Tibial nerve (tissue), 4 donors: ENCODE measurements around the gene FFAR4. TPM values are rescaled to one million over a fixed set of nuclear protein-coding genes. Genes with fewer than 3 reads are reported as not detected.
A peak's percentile ranks its signal among the peaks of the same experiment; 100 is the strongest.
"Not testable (repeated sequence)": the region's sequence is repeated elsewhere in the genome, so short reads cannot be mapped to it uniquely, and the experiment has no call there.

Experiments
- DNase-seq, 2 donors: peaks; one replicate each; pipeline ENCODE4 v3.0.0-alpha.2; 2019; ENCODE audit warnings: low spot score in 2 of 2
- H3K27ac ChIP-seq, 4 donors: fragments of 200-600 bp; sonication (generic) in 3 of 4; one replicate each; pipeline ENCODE4 v1.5.1; 2017 to 2019; ENCODE audit warnings: mild to moderate bottlenecking in 1 of 4
- H3K27me3 ChIP-seq, 2 donors: fragments of 200-600 bp; sonication (generic) in 1 of 2; one replicate each; pipeline versions ENCODE4 v1.5.1 to v1.6.0; 2017 to 2019
- H3K36me3 ChIP-seq, 3 donors: fragments of 200-600 bp; sonication (generic); one replicate each; pipeline ENCODE4 v1.5.1; 2018 to 2019
- H3K4me1 ChIP-seq, 4 donors: fragments of 200-600 bp; sonication (generic) in 3 of 4; one replicate each; pipeline ENCODE4 v1.5.1; 2017 to 2019
- H3K4me3 ChIP-seq, 4 donors: fragments of 200-600 bp; sonication (generic) in 3 of 4; one replicate each; pipeline ENCODE4 v1.5.1; 2017 to 2019; ENCODE audit warnings: mild to moderate bottlenecking in 1 of 4, moderate library complexity in 1 of 4
- H3K9me3 ChIP-seq, 4 donors: fragments of 200-600 bp; sonication (generic) in 3 of 4; one replicate each; pipeline ENCODE4 v1.5.1; 2017 to 2019
- CTCF ChIP-seq, 5 experiments: fragments of 200-600 bp in 3 of 5; fragments of 450-650 bp in 2 of 5; sonication (generic) in 3 of 5; IDR thresholded peaks; one replicate each; pipeline ENCODE4 v1.5.1; 2016 to 2019; ENCODE audit warnings: antibody characterized with exemption in 5 of 5, mild to moderate bottlenecking in 3 of 5, moderate library complexity in 2 of 5
- EP300 ChIP-seq, 2 donors: sonication (generic); formaldehyde crosslinking; IDR thresholded peaks; one replicate each; pipeline ENCODE4 v1.6.1; 2017; ENCODE audit warnings: antibody characterized with exemption in 2 of 2, mild to moderate bottlenecking in 1 of 2
- POLR2A ChIP-seq, 2 donors: fragments of 450-650 bp; IDR thresholded peaks; one replicate each; pipeline ENCODE4 v1.6.1; 2017; ENCODE audit warnings: antibody characterized with exemption in 2 of 2, mild to moderate bottlenecking in 2 of 2, moderate library complexity in 2 of 2
- WGBS, 2 donors: methylation state at CpG; one replicate each; pipeline ENCODE4 v1.1.5; 2018; 5-methylcytosine and 5-hydroxymethylcytosine counted together
- total RNA-seq, 4 donors: library from RNA; depleted of rRNA; stranded (reverse); fragments of >200 nt; gene quantifications; one replicate each; pipeline ENCODE4 v1.1.0, GENCODE V29; 2016

FFAR4 gene
- 1 to 10 TPM in 2 of 4 donors, under 1 TPM in 2; 0.39 to 1.5 (median 0.97) TPM for total RNA-seq

DNA sequence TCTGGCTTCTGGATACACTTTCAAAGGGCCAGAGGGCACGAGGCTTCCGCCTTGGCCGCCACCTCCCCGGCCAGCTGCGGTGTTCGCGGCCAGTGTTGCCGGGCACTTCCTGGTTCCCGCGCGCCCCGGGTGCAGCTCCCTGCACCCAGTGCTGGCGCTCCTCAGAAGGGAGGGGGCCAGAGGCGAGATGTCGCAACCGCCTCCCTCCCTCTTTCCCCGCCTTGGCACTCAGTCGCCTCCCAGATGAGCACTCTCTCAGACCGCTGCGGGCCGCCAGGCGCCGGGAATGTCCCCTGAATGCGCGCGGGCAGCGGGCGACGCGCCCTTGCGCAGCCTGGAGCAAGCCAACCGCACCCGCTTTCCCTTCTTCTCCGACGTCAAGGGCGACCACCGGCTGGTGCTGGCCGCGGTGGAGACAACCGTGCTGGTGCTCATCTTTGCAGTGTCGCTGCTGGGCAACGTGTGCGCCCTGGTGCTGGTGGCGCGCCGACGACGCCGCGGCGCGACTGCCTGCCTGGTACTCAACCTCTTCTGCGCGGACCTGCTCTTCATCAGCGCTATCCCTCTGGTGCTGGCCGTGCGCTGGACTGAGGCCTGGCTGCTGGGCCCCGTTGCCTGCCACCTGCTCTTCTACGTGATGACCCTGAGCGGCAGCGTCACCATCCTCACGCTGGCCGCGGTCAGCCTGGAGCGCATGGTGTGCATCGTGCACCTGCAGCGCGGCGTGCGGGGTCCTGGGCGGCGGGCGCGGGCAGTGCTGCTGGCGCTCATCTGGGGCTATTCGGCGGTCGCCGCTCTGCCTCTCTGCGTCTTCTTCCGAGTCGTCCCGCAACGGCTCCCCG lies at the start of gene FFAR4:
TSS of gene FFAR4 (plus strand) at position 231 of the 842 bp plus-strand sequence. CDS start at position 287, 56 bp downstream.
- Histone ChIP-seq H3K36me3 (no peaks in the 10 kb centered on the region), H3K27me3 (peaks cover 0 to 48% of the 10 kb centered on the region in 2 donors), H3K4me3 (peak within 1 kb of the TSS in 3 of 4 donors; percentile 7 to 45 (median 29)), H3K4me1 (peaks cover 0 to 25% (median 1%) of the 10 kb centered on the region in 4 donors), H3K27ac (no peak within 1 kb of the TSS), H3K9me3 (no peaks in the 10 kb centered on the region)
- WGBS, 2 donors: 1 to 2% methylated on average over 34 to 37 of the region's 85 CpGs
- no peak for DNase-seq
- TF ChIP-seq POLR2A (IDR thresholded peaks at IDR 0.05): no peak
- peak in 1 of 2 donors; percentile 33 for TF ChIP-seq EP300 (IDR thresholded peaks at IDR 0.05)
- TF ChIP-seq CTCF (IDR thresholded peaks at IDR 0.05): no peak

- Histone ChIP-seq H3K36me3 (no peaks in the 10 kb centered on the region), H3K27ac (no peak overlapping the region), H3K4me3 (no peak overlapping the region), H3K4me1 (peaks cover 0 to 21% (median 1%) of the 10 kb centered on the region in 4 donors), H3K9me3 (no peaks in the 10 kb centered on the region), H3K27me3 (no peaks in the 10 kb centered on the region)
- no peak for DNase-seq
- 95 to 98% methylated on average over 4 of the region's 4 CpGs for WGBS, 2 donors
- TF ChIP-seq EP300 (IDR thresholded peaks at IDR 0.05) (no peak), CTCF (IDR thresholded peaks at IDR 0.05) (no peak), POLR2A (IDR thresholded peaks at IDR 0.05) (no peak)
Observed at GRCh38 chr10:93518531-93518930, 47.9 kb upstream of the FFAR4 start.

GRCh38 chr10:93535293-93535692 lies 31.2 kb upstream of the FFAR4 start:
- H3K27ac ChIP-seq: no peak overlapping the region
- DNase-seq: no peak
- WGBS, 2 donors: 85% methylated on average over 5 of the region's 5 CpGs
- no peak overlapping the region for H3K4me3 ChIP-seq
- no peaks in the 10 kb centered on the region for H3K4me1 ChIP-seq
- H3K9me3 ChIP-seq: no peaks in the 10 kb centered on the region
- TF ChIP-seq EP300 (IDR thresholded peaks at IDR 0.05) (no peak), POLR2A (IDR thresholded peaks at IDR 0.05) (no peak), CTCF (IDR thresholded peaks at IDR 0.05) (no peak)
- no peaks in the 10 kb centered on the region for H3K36me3 ChIP-seq
- H3K27me3 ChIP-seq: no peaks in the 10 kb centered on the region

DNA sequence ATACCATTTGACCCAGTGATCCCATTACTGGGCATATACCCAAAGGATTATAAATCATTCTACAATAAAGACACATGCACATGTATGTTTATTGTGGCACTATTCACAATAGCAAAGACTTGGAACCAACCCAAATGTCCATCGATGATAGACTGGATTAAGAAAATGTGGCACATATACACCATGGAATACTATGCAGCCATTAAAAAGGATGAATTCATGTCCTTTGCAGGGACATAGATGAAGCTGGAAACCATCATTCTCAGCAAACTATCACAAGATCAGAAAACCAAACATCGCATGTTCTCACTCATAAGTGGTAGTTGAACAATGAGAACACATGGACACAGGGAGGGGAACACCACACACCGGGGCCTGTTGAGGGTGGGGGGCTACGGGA lies 25.6 kb upstream of the FFAR4 start:
- WGBS, 2 donors: 95 to 97% methylated on average over 4 of the region's 4 CpGs
- H3K4me1 ChIP-seq: peaks cover 0 to 11% (median 2%) of the 10 kb centered on the region in 4 donors
- H3K27me3 ChIP-seq, H3K9me3 ChIP-seq, H3K27ac ChIP-seq, H3K36me3 ChIP-seq, H3K4me3 ChIP-seq, DNase-seq: not testable (repeated sequence)

DNA sequence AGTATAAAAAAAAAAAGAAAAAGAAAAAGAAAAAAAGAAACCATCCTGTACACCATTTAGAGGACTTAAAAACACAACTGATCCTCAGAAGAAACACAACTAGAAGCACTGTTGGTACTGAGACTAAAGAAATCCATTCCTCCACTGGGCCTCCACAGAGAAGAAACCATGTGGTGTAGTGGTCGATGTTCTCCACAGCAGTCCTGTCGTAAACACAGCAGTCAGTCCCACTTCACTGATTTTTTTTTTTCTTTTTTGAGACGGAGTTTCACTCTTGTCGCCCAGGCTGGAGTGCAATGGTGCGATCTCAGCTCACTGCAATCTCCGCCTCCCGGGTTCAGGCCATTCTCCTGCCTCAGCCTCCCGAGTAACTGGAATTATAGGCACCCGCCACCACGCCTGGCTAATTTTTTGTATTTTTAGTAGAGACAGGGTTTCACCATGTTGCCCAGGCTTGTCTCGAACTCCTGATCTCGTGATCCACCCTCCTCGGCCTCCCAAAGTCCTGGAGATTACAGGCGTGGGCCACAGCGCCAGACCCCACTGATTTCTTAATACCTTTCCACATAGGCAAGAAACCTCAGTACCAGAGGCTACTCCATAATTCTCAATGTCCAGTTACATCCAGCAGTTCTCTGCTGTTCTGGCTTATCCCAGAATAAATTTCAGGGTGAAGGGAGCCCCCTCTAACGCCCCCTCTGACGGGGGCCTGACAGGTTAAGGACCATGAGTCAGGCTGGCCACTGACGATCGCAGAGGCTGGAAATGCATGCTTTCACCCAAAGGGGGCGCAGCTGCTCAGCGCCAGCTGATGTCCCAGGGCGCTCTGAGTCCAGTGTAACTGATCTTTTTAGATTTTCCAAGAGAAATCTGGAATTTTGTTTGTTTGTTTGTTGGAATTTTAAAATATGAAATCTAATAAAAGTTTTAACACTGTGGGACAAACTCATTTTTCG lies 24.8 kb upstream of the FFAR4 start:
- no peak for TF ChIP-seq EP300 (IDR thresholded peaks at IDR 0.05)
- peak; percentile 55 to 67 (median 59) for TF ChIP-seq CTCF (IDR thresholded peaks at IDR 0.05)
- TF ChIP-seq POLR2A (IDR thresholded peaks at IDR 0.05): no peak
- Histone ChIP-seq H3K36me3 (no peaks in the 10 kb centered on the region), H3K4me3 (peak overlapping the region in 2 of 4 donors; percentile 21 to 39), H3K27me3 (no peaks in the 10 kb centered on the region), H3K4me1 (peaks cover 0 to 11% (median 2%) of the 10 kb centered on the region in 4 donors), H3K9me3 (no peaks in the 10 kb centered on the region), H3K27ac (peak overlapping the region in 1 of 4 donors; percentile 17)
- 54 to 55% methylated on average over 23 of the region's 23 CpGs for WGBS, 2 donors
- DNase-seq: peak in 1 of 2 donors; percentile 45
